ENCODE results near the gene RNU1-1. TPM values are rescaled to one million over a fixed set of nuclear protein-coding genes. Genes with fewer than 3 reads are reported as not detected.
"Not testable (repeated sequence)": the region's sequence is repeated elsewhere in the genome, so short reads cannot be mapped to it uniquely, and the experiment has no call there.

The RNU1-1 gene
- total RNA-seq, 3 donors from 2014 or later (not counting 1 experiment from before 2014, with no cell fraction given), result 2,937 to 3,261 (median 3,038) TPM

DNA sequence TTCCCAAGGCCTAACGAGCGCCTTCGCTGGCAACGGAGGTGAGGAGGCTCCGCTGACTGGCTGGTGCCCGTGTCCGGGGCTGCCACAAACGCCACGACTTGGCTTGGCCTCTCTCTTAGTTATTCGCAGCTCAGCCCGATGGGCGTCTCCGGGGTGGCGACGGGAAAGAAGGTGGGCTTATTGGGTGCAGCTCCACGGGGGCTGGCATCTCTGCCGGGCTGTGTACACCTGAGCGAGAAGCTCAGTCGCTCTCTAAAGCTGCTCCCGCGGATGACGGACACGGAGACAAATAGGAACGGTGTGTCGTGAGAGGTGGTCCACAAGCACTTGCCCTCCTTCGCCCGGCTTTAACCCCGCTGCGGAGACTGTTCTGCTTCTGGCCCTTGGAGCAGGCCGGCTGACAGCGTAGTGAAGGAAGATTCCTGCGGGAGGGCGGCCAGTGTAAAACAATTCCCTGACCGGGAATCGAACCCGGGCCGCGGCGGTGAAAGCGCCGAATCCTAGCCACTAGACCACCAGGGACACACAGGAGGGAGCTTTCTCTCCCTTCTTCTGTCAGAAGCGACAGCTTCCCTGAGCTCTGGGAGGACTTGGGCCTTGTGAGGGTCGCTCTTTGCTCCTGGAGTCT, 20.9 kb upstream of the RNU1-1 start:
- 23% methylated on average over 26 of the region's 43 CpGs for WGBS (ENCODE audit: insufficient coverage)
- H3K9me3 ChIP-seq (ENCODE audit: control insufficient read depth, insufficient read depth, low read length); H3K36me3 Mint-ChIP-seq; intact Hi-C loops (cut with micrococcal nuclease); H3K27ac ChIP-seq (ENCODE audit: low read length); H3K9me3 Mint-ChIP-seq; H3K27ac Mint-ChIP-seq; H3K36me3 ChIP-seq (ENCODE audit: control insufficient read depth, insufficient read depth, low read length): not testable (repeated sequence)
- peaks cover 6 to 10% of the 10 kb centered on the region in 2 donors for H3K4me1 Mint-ChIP-seq
- peaks cover 17 to 30% of the 10 kb centered on the region in 2 donors for H3K27me3 Mint-ChIP-seq (ENCODE audit: low read depth in 2 of 2)
- peak overlapping the region; percentile 16 for H3K4me3 ChIP-seq (ENCODE audit: low read length)
- peaks cover 10% of the 10 kb centered on the region for H3K27me3 ChIP-seq (ENCODE audit: control insufficient read depth, insufficient read depth, low read length)
- peaks cover 15% of the 10 kb centered on the region for H3K4me1 ChIP-seq (ENCODE audit: control insufficient read depth, insufficient read depth, low read length)
- DNase-seq, result peak; percentile 31 to 37
- peak overlapping the region; percentile 81 for H3K4me3 Mint-ChIP-seq
- ATAC-seq, result peak; percentile 44 to 68 (median 64)

DNA sequence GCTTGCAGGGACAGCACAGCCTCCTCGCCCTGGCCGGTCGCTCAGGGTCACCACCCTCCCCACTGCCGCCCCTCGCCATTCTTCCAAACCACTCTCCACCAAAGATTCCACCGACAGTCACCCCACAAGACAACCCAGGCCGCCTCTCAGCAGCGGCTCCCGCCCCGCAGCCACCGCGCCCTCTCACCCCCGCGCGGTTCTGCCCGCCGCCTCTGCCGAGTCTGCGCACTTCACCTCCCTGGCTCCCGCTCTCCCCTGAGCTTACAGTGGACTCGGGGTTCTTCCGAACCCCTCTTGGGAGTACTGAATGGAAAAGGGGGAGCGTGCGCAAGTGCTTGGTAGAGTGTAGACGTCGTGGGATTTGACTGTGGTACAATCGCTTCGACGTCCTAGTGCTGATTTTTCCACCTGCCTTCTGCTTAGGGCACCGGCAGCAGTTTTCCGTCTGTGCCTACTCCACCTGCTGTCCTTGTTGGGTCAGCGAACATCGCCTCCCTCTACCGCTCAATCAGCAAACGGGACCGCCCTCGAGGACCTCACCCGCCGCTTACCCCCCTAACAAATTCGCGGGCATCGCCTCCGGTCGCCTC, 20.2 kb upstream of the RNU1-1 start:
- intact Hi-C loops (cut with micrococcal nuclease); H3K9me3 ChIP-seq (ENCODE audit: control insufficient read depth, insufficient read depth, low read length); H3K36me3 ChIP-seq (ENCODE audit: control insufficient read depth, insufficient read depth, low read length); H3K27ac Mint-ChIP-seq; H3K9me3 Mint-ChIP-seq; H3K36me3 Mint-ChIP-seq; H3K27ac ChIP-seq (ENCODE audit: low read length): not testable (repeated sequence)
- peak in 2 of 3 donors; percentile 34 to 50 for ATAC-seq
- Histone ChIP-seq H3K4me3 (ENCODE audit: low read length) (peak overlapping the region; percentile 16), H3K4me1 (ENCODE audit: control insufficient read depth, insufficient read depth, low read length) (peaks cover 15% of the 10 kb centered on the region), H3K27me3 (ENCODE audit: control insufficient read depth, insufficient read depth, low read length) (peaks cover 10% of the 10 kb centered on the region)
- Mint-ChIP-seq H3K27me3 (ENCODE audit: low read depth in 2 of 2) (peaks cover 17 to 30% of the 10 kb centered on the region in 2 donors), H3K4me1 (peaks cover 6 to 10% of the 10 kb centered on the region in 2 donors), H3K4me3 (peak overlapping the region; percentile 81)
- 17% methylated on average over 28 of the region's 44 CpGs for whole genome bisulfite sequencing (ENCODE audit: insufficient coverage)
- DNase-seq, result peak in 1 of 2 donors; percentile 41

- H3K27ac Mint-ChIP-seq; intact Hi-C loops (cut with micrococcal nuclease); H3K4me3 ChIP-seq (ENCODE audit: low read length); H3K9me3 Mint-ChIP-seq; H3K9me3 ChIP-seq (ENCODE audit: control insufficient read depth, insufficient read depth, low read length); H3K36me3 Mint-ChIP-seq; ATAC-seq; H3K27ac ChIP-seq (ENCODE audit: low read length); DNase-seq; H3K36me3 ChIP-seq (ENCODE audit: control insufficient read depth, insufficient read depth, low read length): not testable (repeated sequence)
- H3K4me1 ChIP-seq (ENCODE audit: control insufficient read depth, insufficient read depth, low read length), result peaks cover 15% of the 10 kb centered on the region
- WGBS (ENCODE audit: insufficient coverage), result 84% methylated on average over 24 of the region's 32 CpGs
- H3K27me3 ChIP-seq (ENCODE audit: control insufficient read depth, insufficient read depth, low read length), result peaks cover 10% of the 10 kb centered on the region
- Mint-ChIP-seq H3K4me3 (peak overlapping the region; percentile 37), H3K27me3 (ENCODE audit: low read depth in 2 of 2) (peaks cover 17 to 24% of the 10 kb centered on the region in 2 donors), H3K4me1 (peaks cover 6 to 10% of the 10 kb centered on the region in 2 donors)
These were observed 18.3 kb upstream of the RNU1-1 start for GRCh38 chr1:16532235-16532991.

DNA sequence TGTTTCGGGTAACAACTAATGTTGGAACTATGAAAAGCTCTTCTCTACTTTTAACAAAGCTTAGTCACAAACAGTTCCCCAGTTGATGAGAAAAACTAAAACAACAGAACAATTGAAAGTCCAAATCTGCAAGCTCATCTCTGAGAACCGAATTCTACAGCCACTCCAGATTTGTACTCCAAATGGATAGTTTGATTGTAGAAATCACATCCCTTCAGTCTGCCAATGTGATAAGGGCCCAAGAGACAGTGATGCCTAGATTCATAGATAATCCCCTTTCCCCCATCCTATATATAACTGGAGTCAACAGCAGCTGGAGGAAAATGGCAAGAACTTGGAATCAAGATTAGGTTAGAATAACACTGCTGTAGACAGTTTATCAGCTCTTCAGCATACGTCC, 14.3 kb upstream of the RNU1-1 start:
- ATAC-seq; H3K4me3 ChIP-seq (ENCODE audit: low read length); H3K9me3 ChIP-seq (ENCODE audit: control insufficient read depth, insufficient read depth, low read length); H3K27ac Mint-ChIP-seq; H3K36me3 ChIP-seq (ENCODE audit: control insufficient read depth, insufficient read depth, low read length); H3K4me3 Mint-ChIP-seq; H3K27ac ChIP-seq (ENCODE audit: low read length); intact Hi-C loops (cut with micrococcal nuclease); H3K36me3 Mint-ChIP-seq; H3K4me1 ChIP-seq (ENCODE audit: control insufficient read depth, insufficient read depth, low read length); H3K27me3 ChIP-seq (ENCODE audit: control insufficient read depth, insufficient read depth, low read length); DNase-seq; H3K4me1 Mint-ChIP-seq; H3K9me3 Mint-ChIP-seq: not testable (repeated sequence)
- WGBS (ENCODE audit: insufficient coverage), result 61% methylated on average over 2 of the region's 3 CpGs
- peaks cover 16 to 22% of the 10 kb centered on the region in 2 donors for H3K27me3 Mint-ChIP-seq (ENCODE audit: low read depth in 2 of 2)

- H3K36me3 Mint-ChIP-seq, result not testable (repeated sequence)
These were observed 11.7 kb upstream of the RNU1-1 start for GRCh38 chr1:16525769-16526168.

DNA sequence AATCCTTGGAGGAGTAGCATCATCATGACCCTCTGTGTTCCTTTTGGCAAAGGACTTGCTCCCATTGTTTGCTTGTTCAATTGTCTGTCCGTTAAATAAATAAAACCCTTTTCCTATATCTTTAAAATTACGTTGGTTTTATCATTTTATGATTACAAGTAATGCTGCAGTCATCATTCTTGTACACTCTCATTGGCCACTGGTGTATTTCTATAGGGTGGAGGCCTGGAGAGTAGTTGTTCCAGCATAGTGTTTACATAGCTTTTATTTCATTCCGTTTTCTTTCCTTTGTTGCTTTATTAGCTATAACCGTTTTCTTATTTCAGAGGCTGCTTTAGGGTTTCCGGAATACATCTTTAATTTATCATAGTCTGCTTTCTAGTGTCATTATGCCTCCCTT, 7.6 kb upstream of the RNU1-1 start:
- H3K27me3 Mint-ChIP-seq (ENCODE audit: low read depth in 2 of 2), result peaks cover 49 to 53% of the 10 kb centered on the region in 2 donors
- H3K36me3 ChIP-seq (ENCODE audit: control insufficient read depth, insufficient read depth, low read length); H3K4me1 Mint-ChIP-seq; H3K9me3 Mint-ChIP-seq; H3K4me1 ChIP-seq (ENCODE audit: control insufficient read depth, insufficient read depth, low read length); ATAC-seq; H3K4me3 Mint-ChIP-seq; H3K9me3 ChIP-seq (ENCODE audit: control insufficient read depth, insufficient read depth, low read length); DNase-seq; H3K27ac ChIP-seq (ENCODE audit: low read length); H3K36me3 Mint-ChIP-seq; H3K27ac Mint-ChIP-seq; intact Hi-C loops (cut with micrococcal nuclease); H3K4me3 ChIP-seq (ENCODE audit: low read length): not testable (repeated sequence)
- H3K27me3 ChIP-seq (ENCODE audit: control insufficient read depth, insufficient read depth, low read length), result peaks cover 23% of the 10 kb centered on the region
- 89% methylated on average over 3 of the region's 5 CpGs for WGBS (ENCODE audit: insufficient coverage)

More at GRCh38 chr1:16525769-16526168, 11.7 kb upstream of the RNU1-1 start:
- H3K36me3 ChIP-seq (ENCODE audit: control insufficient read depth, insufficient read depth, low read length); H3K4me1 Mint-ChIP-seq; H3K4me3 ChIP-seq (ENCODE audit: low read length); H3K27ac Mint-ChIP-seq; H3K9me3 Mint-ChIP-seq; DNase-seq; intact Hi-C loops (cut with micrococcal nuclease); H3K9me3 ChIP-seq (ENCODE audit: control insufficient read depth, insufficient read depth, low read length); H3K27me3 ChIP-seq (ENCODE audit: control insufficient read depth, insufficient read depth, low read length); ATAC-seq; H3K4me3 Mint-ChIP-seq; H3K27ac ChIP-seq (ENCODE audit: low read length); H3K4me1 ChIP-seq (ENCODE audit: control insufficient read depth, insufficient read depth, low read length): not testable (repeated sequence)
- H3K27me3 Mint-ChIP-seq (ENCODE audit: low read depth in 2 of 2), result peaks cover 14 to 21% of the 10 kb centered on the region in 2 donors
